PFSK-1 (cell line): ENCODE data around the gene RGL4.

Experiments
- FOXP2 ChIP-seq: optimal IDR thresholded peaks from 2 replicates; pipeline ENCODE3; 2011; ENCODE audit warnings: borderline replicate concordance, control low read depth, inconsistent platforms; ENCODE audit not compliant: insufficient read depth; ENCODE audit errors: extremely low read length, extremely low read depth
- POLR2AphosphoS5 ChIP-seq: IDR thresholded peaks from 2 replicates; pipeline ENCODE4 v1.6.1; 2012; ENCODE audit warnings: low read depth, mild to moderate bottlenecking, control low read depth, low read length, moderate library complexity
- REST ChIP-seq, 2 experiments: IDR thresholded peaks; 2 replicates each; pipeline versions ENCODE4 v1.6.1 to v1.8.0; 2011 to 2012; ENCODE audit warnings: low read depth in 2 of 2, low read length in 2 of 2, control low read depth in 1 of 2, inconsistent platforms in 1 of 2, mild to moderate bottlenecking in 1 of 2, moderate library complexity in 1 of 2; ENCODE audit not compliant: insufficient read depth in 1 of 2
- SIN3A ChIP-seq: IDR thresholded peaks from 2 replicates; pipeline ENCODE4 v1.6.1; 2012; ENCODE audit warnings: mild to moderate bottlenecking, low read length, moderate library complexity, borderline replicate concordance; ENCODE audit not compliant: insufficient read depth
- TAF1 ChIP-seq: IDR thresholded peaks from 2 replicates; pipeline ENCODE4 v1.6.1; 2012; ENCODE audit warnings: low read length, control low read depth, borderline replicate concordance; ENCODE audit not compliant: insufficient read depth

- no peak for TF ChIP-seq POLR2AphosphoS5
- TF ChIP-seq REST (IDR thresholded peaks at IDR 0.05; ENCODE audit: insufficient read depth in 1 of 2, low read depth in 2 of 2, low read length in 2 of 2): no peak
- TF ChIP-seq TAF1: no peak
- TF ChIP-seq SIN3A: no peak
- no peak for TF ChIP-seq FOXP2
These were observed 6.8 kb upstream of the RGL4 start for GRCh38 chr22:23684026-23684425.
